ENCODE results near the gene CHAT.

Gene CHAT

DNA sequence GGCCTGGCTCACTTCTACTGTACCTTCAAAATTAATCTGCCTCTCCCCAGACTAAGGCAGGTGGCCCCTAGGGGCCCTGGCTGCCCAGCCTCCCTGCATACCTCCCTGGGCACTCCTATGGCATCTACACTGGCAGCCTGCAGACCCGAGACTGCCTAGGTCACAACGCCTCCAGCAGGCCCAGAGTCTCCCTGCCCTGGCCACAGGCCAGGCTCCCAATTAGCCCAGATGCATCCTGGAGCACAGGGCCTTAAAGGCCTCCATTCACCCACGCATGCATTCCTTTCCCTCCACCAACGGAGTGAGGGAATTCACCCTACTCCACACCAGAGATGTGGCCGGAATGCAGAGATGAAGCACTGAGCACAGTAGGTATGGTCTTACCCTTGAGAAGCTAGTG is 1.9 kb downstream of the CHAT start:
- Histone ChIP-seq H3K36me3 (no peaks in the 10 kb centered on the region), H3K9me3 (no peaks in the 10 kb centered on the region), H3K4me1 (peaks cover 29% of the 10 kb centered on the region), H3K4me3 (ENCODE audit: low read depth, low read length) (no peak overlapping the region), H3K27me3 (peaks cover under 1% of the 10 kb centered on the region; the same call in 1 of the 2 replicates)
- peak; percentile 60 for DNase-seq
- peak; percentile 10; the same call in 1 of the 2 replicates for TF ChIP-seq CTCF (IDR thresholded peaks at IDR 0.05; ENCODE audit: low read depth, low read length)

- peaks cover 37% of the 10 kb centered on the region for H3K4me1 ChIP-seq
- H3K4me3 ChIP-seq (ENCODE audit: low read depth, low read length), result no peak overlapping the region
- no peak for DNase-seq
- TF ChIP-seq CTCF (IDR thresholded peaks at IDR 0.05; ENCODE audit: low read depth, low read length), result no peak; the same call in 1 of the 2 replicates
- H3K36me3 ChIP-seq, result no peaks in the 10 kb centered on the region
- no peaks in the 10 kb centered on the region for H3K27me3 ChIP-seq
- H3K9me3 ChIP-seq, result no peaks in the 10 kb centered on the region
These were observed 2.7 kb downstream of the CHAT start for GRCh38 chr10:49616421-49617101.

DNA sequence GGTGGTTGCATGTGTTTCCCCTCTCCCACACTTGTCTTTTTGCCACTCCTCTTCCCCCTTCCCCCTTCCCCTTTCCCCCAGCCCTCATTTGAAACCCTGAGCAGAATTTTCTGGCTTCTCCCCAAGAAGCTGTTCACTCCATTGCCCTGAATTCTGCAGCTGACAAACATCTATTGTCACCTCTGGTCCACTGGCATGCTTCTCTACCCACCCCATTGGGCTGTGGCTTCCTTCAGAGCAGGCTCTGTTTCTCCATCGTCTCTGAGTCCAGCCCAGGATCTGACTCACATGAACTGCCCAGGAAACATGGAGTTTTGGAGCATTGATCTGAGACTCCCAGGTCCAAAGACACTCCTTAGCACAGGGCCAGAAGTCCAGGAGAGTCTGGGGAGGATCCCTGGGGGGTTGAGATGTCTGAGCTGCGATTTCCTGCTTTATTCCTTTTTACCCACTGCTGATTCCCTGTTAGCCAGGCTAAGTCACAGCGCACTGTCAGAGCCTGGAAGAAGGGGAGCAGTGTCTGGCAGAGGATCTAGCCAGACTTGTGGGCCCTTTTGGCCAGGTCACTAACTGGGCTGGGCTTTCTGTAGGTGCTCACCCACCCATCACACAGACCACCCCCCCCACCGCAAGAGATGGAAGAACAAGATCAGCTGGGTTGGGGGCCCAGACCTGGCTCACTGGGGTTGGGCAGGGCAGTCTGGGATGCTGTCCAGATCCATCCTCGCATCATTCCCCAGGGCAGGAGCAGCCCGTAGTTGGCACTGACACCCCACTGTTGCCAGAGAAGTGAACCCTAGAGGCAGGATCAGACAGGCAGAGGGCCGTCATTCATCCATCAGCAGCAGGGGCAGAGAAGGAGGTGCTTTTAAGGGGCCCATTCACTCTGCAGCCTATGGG is 3.5 kb downstream of the CHAT start:
- H3K4me1 ChIP-seq, result peaks cover 43% of the 10 kb centered on the region
- no peaks in the 10 kb centered on the region for H3K36me3 ChIP-seq
- H3K4me3 ChIP-seq (ENCODE audit: low read depth, low read length), result no peak overlapping the region
- H3K9me3 ChIP-seq, result no peaks in the 10 kb centered on the region
- TF ChIP-seq CTCF (IDR thresholded peaks at IDR 0.05; ENCODE audit: low read depth, low read length), result no peak
- no peak for DNase-seq
- no peaks in the 10 kb centered on the region for H3K27me3 ChIP-seq

- Histone ChIP-seq H3K36me3 (no peaks in the 10 kb centered on the region), H3K4me1 (peaks cover 43% of the 10 kb centered on the region), H3K4me3 (ENCODE audit: low read depth, low read length) (no peak overlapping the region), H3K9me3 (no peaks in the 10 kb centered on the region), H3K27me3 (no peaks in the 10 kb centered on the region)
- no peak for TF ChIP-seq CTCF (IDR thresholded peaks at IDR 0.05; ENCODE audit: low read depth, low read length)
- no peak for DNase-seq
These were observed 5.0 kb downstream of the CHAT start for GRCh38 chr10:49618821-49619220.

GRCh38 chr10:49619613-49620012 is 5.8 kb downstream of the CHAT start:
- peaks cover 43% of the 10 kb centered on the region for H3K4me1 ChIP-seq
- TF ChIP-seq CTCF (IDR thresholded peaks at IDR 0.05; ENCODE audit: low read depth, low read length), result peak; percentile 27
- DNase-seq, result no peak
- no peaks in the 10 kb centered on the region for H3K27me3 ChIP-seq
- H3K4me3 ChIP-seq (ENCODE audit: low read depth, low read length), result no peak overlapping the region
- H3K9me3 ChIP-seq, result no peaks in the 10 kb centered on the region
- no peaks in the 10 kb centered on the region for H3K36me3 ChIP-seq
